ENCODE measurements around the gene CARD11. TPM values are rescaled to one million over a fixed set of nuclear protein-coding genes. Genes with fewer than 3 reads are reported as not detected.

Gene CARD11
- total RNA-seq, 1 experiment from 2014 or later = 0.57 TPM

GRCh38 chr7:3008386-3008785, 35.3 kb downstream of the CARD11 start (continued):
- TF ChIP-seq EZH2 (IDR thresholded peaks at IDR 0.05) (no peak), EGR1 (IDR thresholded peaks at IDR 0.05; ENCODE audit: low read depth) (no peak), ZBTB33 (IDR thresholded peaks at IDR 0.05; ENCODE audit: extremely low read depth, insufficient replicate concordance, low read length) (no peak), SRF (IDR thresholded peaks at IDR 0.05; ENCODE audit: low read depth) (no peak)

- BruUV-seq (replicated peaks) = no TSS peak
- CTCF ChIA-PET = no interaction called here
Measured at GRCh38 chr7:3007696-3008095, 36.0 kb downstream of the CARD11 start.

More at GRCh38 chr7:3007696-3008095, 36.0 kb downstream of the CARD11 start:
- DNase-seq (ENCODE audit: low read depth, low spot score) (no peak), ATAC-seq (no peak)
- no peaks in the 10 kb centered on the region for H3K9me2 ChIP-seq (ENCODE audit: insufficient read depth)
- intact Hi-C loops (cut with micrococcal nuclease) = no loop called here
- RAD21 ChIA-PET (ENCODE audit: low non-redundant PET in 1 of 2, low total read pairs in 2 of 2, uncharacterized antibody in 2 of 2, unreplicated experiment in 2 of 2) = no interaction called here
- H3K27me3 ChIP-seq (ENCODE audit: insufficient read depth, low read length) = peaks cover 13% of the 10 kb centered on the region
- H4K20me1 ChIP-seq (ENCODE audit: insufficient read depth) = no peaks in the 10 kb centered on the region
- no peak overlapping the region for H3K4me3 ChIP-seq (replicated peaks in 1 of 2; ENCODE audit: low read depth in 1 of 2, low read length in 2 of 2)
- POLR2A ChIA-PET = no interaction called here
- no peaks in the 10 kb centered on the region for H3K79me2 ChIP-seq (ENCODE audit: insufficient read depth, low read length)
- no peak overlapping the region for H2AFZ ChIP-seq (ENCODE audit: low read depth, low read length, poor library complexity, severe bottlenecking)
- no peak overlapping the region for H3K4me2 ChIP-seq (ENCODE audit: low read length)
- H3K4me1 ChIP-seq (ENCODE audit: control insufficient read depth in 1 of 2, insufficient read depth in 2 of 2, low read length in 2 of 2) = no peaks in the 10 kb centered on the region
- TF ChIP-seq ZNF274 (IDR thresholded peaks at IDR 0.05; ENCODE audit: low read depth, low read length) (no peak), JUND (IDR thresholded peaks at IDR 0.05) (no peak), SIN3A (IDR thresholded peaks at IDR 0.05; ENCODE audit: low read depth) (no peak), CEBPB (IDR thresholded peaks at IDR 0.05; ENCODE audit: low read depth) (no peak), POLR2AphosphoS5 (IDR thresholded peaks at IDR 0.05; ENCODE audit: low read depth, low read length) (no peak), RAD21 (IDR thresholded peaks at IDR 0.05; ENCODE audit: low read depth) (no peak), EZH2 (IDR thresholded peaks at IDR 0.05) (no peak), YY1 (IDR thresholded peaks at IDR 0.05; ENCODE audit: extremely low read depth, insufficient replicate concordance, low read depth, low read length) (no peak), ZBTB33 (IDR thresholded peaks at IDR 0.05; ENCODE audit: extremely low read depth, insufficient replicate concordance, low read length) (no peak)
- H3K9me3 ChIP-seq (ENCODE audit: control insufficient read depth in 1 of 2, insufficient read depth in 1 of 2, low read depth in 1 of 2, low read length in 2 of 2) = no peaks in the 10 kb centered on the region
- H3K36me3 ChIP-seq (ENCODE audit: control insufficient read depth in 1 of 2, insufficient read depth in 2 of 2, low read length in 2 of 2) = no peaks in the 10 kb centered on the region
- no peak overlapping the region for H3K9ac ChIP-seq (ENCODE audit: low read length)
- H3K27ac ChIP-seq (ENCODE audit: low read depth, low read length) = no peak overlapping the region
